Bronchial epithelial cell (primary cell): ENCODE data around the gene KPNA4. TPM values are rescaled to one million over a fixed set of nuclear protein-coding genes. Genes with fewer than 3 reads are reported as not detected.
A peak's percentile ranks its signal among the peaks of the same experiment; 100 is the strongest.

ENCODE experiments used
- DNase-seq: peaks from one replicate; pipeline ENCODE4 v3.0.0-alpha.2; 2010; ENCODE audit warnings: low read depth
- FAIRE-seq: peaks from 2 replicates; lab custom pipeline; 2011; peaks lifted over from hg19 to GRCh38; lab: Jason Lieb, UNC
- H3K27me3 ChIP-seq: 2 replicates; pipeline ENCODE4 v1.5.1; 2011; ENCODE audit warnings: low read length; ENCODE audit not compliant: control insufficient read depth, insufficient read depth
- H3K36me3 ChIP-seq: 2 replicates; pipeline ENCODE4 v1.5.1; 2011; ENCODE audit warnings: low read length; ENCODE audit not compliant: control insufficient read depth, insufficient read depth
- H3K4me3 ChIP-seq: 2 replicates; pipeline ENCODE4 v1.5.1; 2011; ENCODE audit warnings: mild to moderate bottlenecking, low read depth, low read length, control low read depth
- CTCF ChIP-seq: IDR thresholded peaks from 2 replicates; pipeline ENCODE4 v1.5.1; 2011; ENCODE audit warnings: mild to moderate bottlenecking, moderate library complexity, low read length, control low read depth, inconsistent platforms; ENCODE audit not compliant: insufficient read depth, severe bottlenecking
- total RNA-seq: library from RNA; depleted of rRNA; stranded (reverse); fragments of >200 nt; gene quantifications from 2 replicates; pipeline ENCODE4 v1.2.1, GENCODE V29; 2014

Gene KPNA4
- total RNA-seq, 1 donor from 2014 or later, result 39.5 TPM

- TF ChIP-seq CTCF, result no peak
- no peaks in the 10 kb centered on the region for H3K36me3 ChIP-seq
- no peaks in the 10 kb centered on the region for H3K27me3 ChIP-seq
- H3K4me3 ChIP-seq, result no peak overlapping the region
- FAIRE-seq (no peak), DNase-seq (no peak)
These were observed 90.9 kb downstream of the KPNA4 start for GRCh38 chr3:160474416-160474838.

GRCh38 chr3:160473978-160474377 is 91.4 kb downstream of the KPNA4 start:
- Histone ChIP-seq H3K27me3 (no peaks in the 10 kb centered on the region), H3K4me3 (no peak overlapping the region), H3K36me3 (no peaks in the 10 kb centered on the region)
- DNase-seq, result peak; percentile 86
- TF ChIP-seq CTCF, result no peak
- no peak for FAIRE-seq

GRCh38 chr3:160473221-160473620 is 92.2 kb downstream of the KPNA4 start:
- Histone ChIP-seq H3K27me3 (no peaks in the 10 kb centered on the region), H3K36me3 (no peaks in the 10 kb centered on the region), H3K4me3 (no peak overlapping the region)
- TF ChIP-seq CTCF, result no peak
- FAIRE-seq (no peak), DNase-seq (peak; percentile 29)

- DNase-seq, result no peak
- TF ChIP-seq CTCF, result no peak
- H3K36me3 ChIP-seq, result no peaks in the 10 kb centered on the region
- no peak for FAIRE-seq
- no peak overlapping the region for H3K4me3 ChIP-seq
- no peaks in the 10 kb centered on the region for H3K27me3 ChIP-seq
These were observed 93.0 kb downstream of the KPNA4 start for GRCh38 chr3:160472344-160472743.

- TF ChIP-seq CTCF, result no peak
- no peaks in the 10 kb centered on the region for H3K27me3 ChIP-seq
- no peak for FAIRE-seq
- no peaks in the 10 kb centered on the region for H3K36me3 ChIP-seq
- no peak overlapping the region for H3K4me3 ChIP-seq
- DNase-seq, result no peak
These were observed 93.5 kb downstream of the KPNA4 start for GRCh38 chr3:160471892-160472291.

GRCh38 chr3:160470181-160470580 is 95.2 kb downstream of the KPNA4 start:
- no peak for TF ChIP-seq CTCF
- no peaks in the 10 kb centered on the region for H3K36me3 ChIP-seq
- DNase-seq (no peak), FAIRE-seq (no peak)
- no peak overlapping the region for H3K4me3 ChIP-seq
- H3K27me3 ChIP-seq, result no peaks in the 10 kb centered on the region
